SH-SY5Y (cell line): ENCODE data around the gene RFWD3.

ENCODE experiments used
- GATA2 ChIP-seq: IDR thresholded peaks from 2 replicates; pipeline ENCODE4 v1.6.1; 2011; ENCODE audit warnings: mild to moderate bottlenecking, low read depth, low read length
- GATA3 ChIP-seq: IDR thresholded peaks from 2 replicates; pipeline ENCODE4 v1.6.1; 2011; ENCODE audit warnings: low read depth, mild to moderate bottlenecking, low read length, moderate library complexity

- no peak for TF ChIP-seq GATA3
- no peak for TF ChIP-seq GATA2
Observed at GRCh38 chr16:74582970-74583369, 83.7 kb downstream of the RFWD3 start.
